GM12878 (cell line): ENCODE measurements around the gene PLXNC1.

Source experiments
- POLR2A ChIP-seq: IDR thresholded peaks from 2 replicates; pipeline ENCODE4 v1.6.1; 2011; ENCODE audit warnings: low read depth, mild to moderate bottlenecking, low read length
- TAF1 ChIP-seq: IDR thresholded peaks from 2 replicates; pipeline ENCODE4 v1.6.1; 2011; ENCODE audit warnings: mild to moderate bottlenecking, low read depth, low read length, borderline replicate concordance
- TF ChIP-seq, protein P1 (sequence below): IDR thresholded peaks from 2 replicates; pipeline ENCODE4 v1.6.1; 2012; ENCODE audit warnings: mild to moderate bottlenecking, low read depth, low read length

DNA sequence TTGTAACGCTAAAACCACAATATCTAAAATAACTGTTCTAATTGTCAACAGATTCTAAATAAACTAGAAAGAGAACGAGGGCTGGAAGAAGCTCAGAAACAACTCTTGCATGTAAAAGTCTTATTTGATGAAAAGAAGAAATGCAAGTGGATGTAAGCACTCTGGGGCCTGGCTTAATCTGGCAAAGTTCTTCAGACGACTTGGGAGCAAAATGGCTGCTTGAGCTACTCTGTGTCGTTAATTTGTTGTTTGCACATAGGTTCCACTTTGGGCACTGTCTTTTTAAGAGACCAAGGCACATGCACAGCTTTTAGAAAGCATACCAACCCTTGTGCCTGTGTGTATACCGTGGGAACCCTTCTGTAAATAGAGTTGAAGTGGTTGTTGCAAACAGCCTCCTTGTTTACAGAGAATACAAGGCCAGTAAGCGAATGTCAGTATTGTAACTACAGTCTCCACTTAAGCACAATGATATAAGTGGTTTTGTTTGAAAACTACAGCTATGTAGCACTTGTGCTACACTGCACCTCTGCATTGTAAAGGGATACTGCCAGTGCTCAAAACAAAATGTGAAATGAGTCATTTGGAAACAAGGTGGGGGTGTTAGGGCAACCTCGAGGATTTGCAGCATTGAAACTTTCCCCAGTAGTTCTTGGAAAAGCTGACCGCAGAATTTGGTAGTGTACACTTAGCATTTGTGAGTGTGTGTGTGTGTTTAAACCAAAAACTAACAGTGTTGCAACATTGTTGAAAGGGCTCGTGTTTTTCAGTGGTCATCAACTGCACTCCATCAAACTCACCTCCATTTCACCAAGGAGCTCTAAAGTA lies 157.0 kb downstream of the PLXNC1 start:
- no peak for TF ChIP-seq POLR2A
- TF ChIP-seq, protein P1, sequence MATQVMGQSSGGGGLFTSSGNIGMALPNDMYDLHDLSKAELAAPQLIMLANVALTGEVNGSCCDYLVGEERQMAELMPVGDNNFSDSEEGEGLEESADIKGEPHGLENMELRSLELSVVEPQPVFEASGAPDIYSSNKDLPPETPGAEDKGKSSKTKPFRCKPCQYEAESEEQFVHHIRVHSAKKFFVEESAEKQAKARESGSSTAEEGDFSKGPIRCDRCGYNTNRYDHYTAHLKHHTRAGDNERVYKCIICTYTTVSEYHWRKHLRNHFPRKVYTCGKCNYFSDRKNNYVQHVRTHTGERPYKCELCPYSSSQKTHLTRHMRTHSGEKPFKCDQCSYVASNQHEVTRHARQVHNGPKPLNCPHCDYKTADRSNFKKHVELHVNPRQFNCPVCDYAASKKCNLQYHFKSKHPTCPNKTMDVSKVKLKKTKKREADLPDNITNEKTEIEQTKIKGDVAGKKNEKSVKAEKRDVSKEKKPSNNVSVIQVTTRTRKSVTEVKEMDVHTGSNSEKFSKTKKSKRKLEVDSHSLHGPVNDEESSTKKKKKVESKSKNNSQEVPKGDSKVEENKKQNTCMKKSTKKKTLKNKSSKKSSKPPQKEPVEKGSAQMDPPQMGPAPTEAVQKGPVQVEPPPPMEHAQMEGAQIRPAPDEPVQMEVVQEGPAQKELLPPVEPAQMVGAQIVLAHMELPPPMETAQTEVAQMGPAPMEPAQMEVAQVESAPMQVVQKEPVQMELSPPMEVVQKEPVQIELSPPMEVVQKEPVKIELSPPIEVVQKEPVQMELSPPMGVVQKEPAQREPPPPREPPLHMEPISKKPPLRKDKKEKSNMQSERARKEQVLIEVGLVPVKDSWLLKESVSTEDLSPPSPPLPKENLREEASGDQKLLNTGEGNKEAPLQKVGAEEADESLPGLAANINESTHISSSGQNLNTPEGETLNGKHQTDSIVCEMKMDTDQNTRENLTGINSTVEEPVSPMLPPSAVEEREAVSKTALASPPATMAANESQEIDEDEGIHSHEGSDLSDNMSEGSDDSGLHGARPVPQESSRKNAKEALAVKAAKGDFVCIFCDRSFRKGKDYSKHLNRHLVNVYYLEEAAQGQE, result no peak
- TF ChIP-seq TAF1, result no peak
